DOHH2 (cell line): ENCODE data around the gene RHEX.

ENCODE experiments used
- CTCF ChIP-seq: fragments of 200-600 bp; sonication (generic); IDR thresholded peaks from one replicate; pipeline ENCODE4 v1.5.1; 2014; ENCODE audit warnings: antibody characterized with exemption, mild to moderate bottlenecking, low read depth, low read length; ENCODE audit not compliant: poor library complexity, severe bottlenecking
- EZH2phosphoT487 ChIP-seq: fragments of 200-600 bp; sonication (generic); IDR thresholded peaks from 2 replicates; pipeline ENCODE4 v1.6.1; 2017; ENCODE audit warnings: borderline replicate concordance, mild to moderate bottlenecking, antibody characterized with exemption, low read length, moderate library complexity, mixed read lengths

- TF ChIP-seq CTCF (no peak), EZH2phosphoT487 (no peak)
Observed at GRCh38 chr1:206121269-206121668, 68.3 kb downstream of the RHEX start.
